HG03097 (cell line): ENCODE results near the gene MYF5.
"Not testable (repeated sequence)": the region's sequence is repeated elsewhere in the genome, so short reads cannot be mapped to it uniquely, and the experiment has no call there.

ENCODE experiments used
- ATAC-seq: cut with Tn5 transposase; IDR thresholded peaks from one replicate; pipeline ENCODE4 v1.9.1; 2021; ENCODE audit not compliant: unreplicated experiment, low FRiP score

Gene MYF5

GRCh38 chr12:80716696-80717469 is at the start of gene MYF5:
MYF5 (plus strand) TSS chr12:80716912; CDS start chr12:80717064, 152 bp downstream.
- no peak for ATAC-seq

GRCh38 chr12:80670214-80670613 is 46.5 kb upstream of the MYF5 start:
- no peak for ATAC-seq

- not testable (repeated sequence) for ATAC-seq
These were observed 40.6 kb upstream of the MYF5 start for GRCh38 chr12:80676042-80676636.

GRCh38 chr12:80676856-80677255 is 39.9 kb upstream of the MYF5 start:
- ATAC-seq = no peak

- ATAC-seq = no peak
These were observed 38.7 kb upstream of the MYF5 start for GRCh38 chr12:80677994-80678393.

GRCh38 chr12:80679346-80680131 is 37.2 kb upstream of the MYF5 start:
- no peak for ATAC-seq

GRCh38 chr12:80681287-80681686 is 35.4 kb upstream of the MYF5 start:
- no peak for ATAC-seq

- ATAC-seq = no peak
These were observed 34.9 kb upstream of the MYF5 start for GRCh38 chr12:80681786-80682185.

GRCh38 chr12:80684077-80684495 is 32.6 kb upstream of the MYF5 start:
- ATAC-seq = no peak

GRCh38 chr12:80690090-80690489 is 26.6 kb upstream of the MYF5 start:
- no peak for ATAC-seq

- no peak for ATAC-seq
These were observed 26.2 kb upstream of the MYF5 start for GRCh38 chr12:80690513-80690912.

GRCh38 chr12:80692114-80692513 is 24.6 kb upstream of the MYF5 start:
- ATAC-seq = no peak

- ATAC-seq = no peak
These were observed 19.3 kb upstream of the MYF5 start for GRCh38 chr12:80697270-80697887.

GRCh38 chr12:80698256-80698655 is 18.5 kb upstream of the MYF5 start:
- no peak for ATAC-seq

- no peak for ATAC-seq
These were observed 17.7 kb upstream of the MYF5 start for GRCh38 chr12:80698847-80699542.

GRCh38 chr12:80700327-80700726 is 16.4 kb upstream of the MYF5 start:
- ATAC-seq = no peak

- ATAC-seq = no peak
These were observed 15.3 kb upstream of the MYF5 start for GRCh38 chr12:80701388-80701787.

- ATAC-seq = peak; percentile 60
These were observed 13.6 kb upstream of the MYF5 start for GRCh38 chr12:80702889-80703805.

- ATAC-seq = no peak
These were observed 12.3 kb upstream of the MYF5 start for GRCh38 chr12:80704420-80704819.
